ENCODE results near the gene VIP.

DNA sequence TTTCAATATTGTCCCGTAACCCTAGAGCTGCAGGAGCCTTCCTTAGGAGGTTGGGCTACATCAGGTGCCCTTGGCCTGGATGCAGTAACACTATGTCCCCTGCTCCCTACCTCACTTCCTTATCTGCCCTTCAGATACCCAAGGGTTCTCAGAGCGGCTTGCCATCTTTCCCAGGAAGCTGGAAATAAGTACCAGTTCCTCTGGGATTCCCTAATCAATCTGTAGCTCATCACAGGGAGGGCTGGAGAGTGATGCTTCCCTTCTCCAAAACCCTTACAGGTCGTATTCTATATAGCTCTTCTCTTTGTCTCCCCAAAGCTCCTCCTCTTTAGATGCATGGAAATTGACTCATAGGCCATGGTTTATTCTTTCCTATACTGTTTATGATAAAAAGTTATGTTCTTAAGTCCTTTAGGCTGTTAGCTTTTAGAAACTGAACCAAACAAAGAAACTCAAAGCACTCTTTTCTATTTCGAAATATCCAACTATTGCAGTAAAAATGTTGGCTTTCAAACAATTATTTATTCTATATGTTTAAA is 48.7 kb upstream of the VIP start:
- TF ChIP-seq POLR2A (IDR thresholded peaks at IDR 0.05; ENCODE audit: low read depth, low read length): no peak
- no peak for TF ChIP-seq CEBPB (IDR thresholded peaks at IDR 0.05; ENCODE audit: low read depth, low read length)
- TF ChIP-seq, protein P1, sequence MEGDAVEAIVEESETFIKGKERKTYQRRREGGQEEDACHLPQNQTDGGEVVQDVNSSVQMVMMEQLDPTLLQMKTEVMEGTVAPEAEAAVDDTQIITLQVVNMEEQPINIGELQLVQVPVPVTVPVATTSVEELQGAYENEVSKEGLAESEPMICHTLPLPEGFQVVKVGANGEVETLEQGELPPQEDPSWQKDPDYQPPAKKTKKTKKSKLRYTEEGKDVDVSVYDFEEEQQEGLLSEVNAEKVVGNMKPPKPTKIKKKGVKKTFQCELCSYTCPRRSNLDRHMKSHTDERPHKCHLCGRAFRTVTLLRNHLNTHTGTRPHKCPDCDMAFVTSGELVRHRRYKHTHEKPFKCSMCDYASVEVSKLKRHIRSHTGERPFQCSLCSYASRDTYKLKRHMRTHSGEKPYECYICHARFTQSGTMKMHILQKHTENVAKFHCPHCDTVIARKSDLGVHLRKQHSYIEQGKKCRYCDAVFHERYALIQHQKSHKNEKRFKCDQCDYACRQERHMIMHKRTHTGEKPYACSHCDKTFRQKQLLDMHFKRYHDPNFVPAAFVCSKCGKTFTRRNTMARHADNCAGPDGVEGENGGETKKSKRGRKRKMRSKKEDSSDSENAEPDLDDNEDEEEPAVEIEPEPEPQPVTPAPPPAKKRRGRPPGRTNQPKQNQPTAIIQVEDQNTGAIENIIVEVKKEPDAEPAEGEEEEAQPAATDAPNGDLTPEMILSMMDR (conservative IDR thresholded peaks at IDR 0.05; ENCODE audit: low read depth, low read length): no peak
- TF ChIP-seq FOS (IDR thresholded peaks at IDR 0.05; ENCODE audit: low read depth, low read length): no peak
- TF ChIP-seq MAFK (IDR thresholded peaks at IDR 0.05; ENCODE audit: low read depth, low read length): no peak
- TF ChIP-seq RCOR1 (IDR thresholded peaks at IDR 0.05; ENCODE audit: insufficient replicate concordance, low read length): no peak
- no peak for TF ChIP-seq MAZ (IDR thresholded peaks at IDR 0.05; ENCODE audit: borderline replicate concordance, low read depth, low read length)
- no peak for TF ChIP-seq RFX5 (IDR thresholded peaks at IDR 0.05; ENCODE audit: low read depth, low read length)
